ENCODE results near the gene CDH10. TPM values are rescaled to one million over a fixed set of nuclear protein-coding genes. Genes with fewer than 3 reads are reported as not detected.

CDH10 gene
- total and polyA plus RNA-seq, 2 donors from 2014 or later: 0.13 to 0.17 TPM

- no peaks in the 10 kb centered on the region for H3K9me3 ChIP-seq (ENCODE audit: control insufficient read depth in 2 of 3, insufficient read depth in 1 of 3, low read length in 3 of 3)
- TF ChIP-seq CTCF (IDR thresholded peaks at IDR 0.05; ENCODE audit: borderline replicate concordance, extremely low read depth, insufficient read depth): no peak
- H3K27me3 ChIP-seq (ENCODE audit: control insufficient read depth, insufficient read depth, low read length): no peaks in the 10 kb centered on the region
- no peak overlapping the region for H3K9ac ChIP-seq (ENCODE audit: low read length in 3 of 3)
- no peaks in the 10 kb centered on the region for H3K36me3 ChIP-seq (ENCODE audit: control insufficient read depth in 2 of 3, insufficient read depth in 3 of 3, low read length in 3 of 3)
- intact Hi-C loops (cut with DNase I): no loop called here
- FAIRE-seq (no peak), DNase-seq (no peak)
- H3K4me1 ChIP-seq (ENCODE audit: control insufficient read depth in 2 of 3, insufficient read depth in 2 of 3, low read depth in 1 of 3, low read length in 3 of 3): no peaks in the 10 kb centered on the region
- H3K27ac ChIP-seq (ENCODE audit: low read depth in 2 of 2, low read length in 2 of 2): no peak overlapping the region
- H3K4me3 ChIP-seq (ENCODE audit: low read length in 3 of 3): no peak overlapping the region
These were observed 53.4 kb downstream of the CDH10 start for GRCh38 chr5:24591426-24591825.

- intact Hi-C loops (cut with DNase I): no loop called here
- H3K9me3 ChIP-seq (ENCODE audit: control insufficient read depth in 2 of 3, insufficient read depth in 1 of 3, low read length in 3 of 3): no peaks in the 10 kb centered on the region
- DNase-seq (no peak), FAIRE-seq (no peak)
- no peak for TF ChIP-seq CTCF (IDR thresholded peaks at IDR 0.05; ENCODE audit: borderline replicate concordance, extremely low read depth, insufficient read depth)
- H3K9ac ChIP-seq (ENCODE audit: low read length in 3 of 3): no peak overlapping the region
- H3K4me3 ChIP-seq (ENCODE audit: low read length in 3 of 3): no peak overlapping the region
- H3K27me3 ChIP-seq (ENCODE audit: control insufficient read depth, insufficient read depth, low read length): no peaks in the 10 kb centered on the region
- no peak overlapping the region for H3K27ac ChIP-seq (ENCODE audit: low read depth in 2 of 2, low read length in 2 of 2)
- no peaks in the 10 kb centered on the region for H3K4me1 ChIP-seq (ENCODE audit: control insufficient read depth in 2 of 3, insufficient read depth in 2 of 3, low read depth in 1 of 3, low read length in 3 of 3)
- H3K36me3 ChIP-seq (ENCODE audit: control insufficient read depth in 2 of 3, insufficient read depth in 3 of 3, low read length in 3 of 3): no peaks in the 10 kb centered on the region
These were observed 55.2 kb downstream of the CDH10 start for GRCh38 chr5:24589566-24589965.

- Histone ChIP-seq H3K36me3 (ENCODE audit: control insufficient read depth in 2 of 3, insufficient read depth in 3 of 3, low read length in 3 of 3) (no peaks in the 10 kb centered on the region), H3K27ac (ENCODE audit: low read depth in 2 of 2, low read length in 2 of 2) (no peak overlapping the region), H3K4me1 (ENCODE audit: control insufficient read depth in 2 of 3, insufficient read depth in 2 of 3, low read depth in 1 of 3, low read length in 3 of 3) (no peaks in the 10 kb centered on the region), H3K9ac (ENCODE audit: low read length in 3 of 3) (no peak overlapping the region), H3K4me3 (ENCODE audit: low read length in 3 of 3) (no peak overlapping the region), H3K9me3 (ENCODE audit: control insufficient read depth in 2 of 3, insufficient read depth in 1 of 3, low read length in 3 of 3) (no peaks in the 10 kb centered on the region), H3K27me3 (ENCODE audit: control insufficient read depth, insufficient read depth, low read length) (no peaks in the 10 kb centered on the region)
- DNase-seq (no peak), FAIRE-seq (no peak)
- no peak for TF ChIP-seq CTCF (IDR thresholded peaks at IDR 0.05; ENCODE audit: borderline replicate concordance, extremely low read depth, insufficient read depth)
- intact Hi-C loops (cut with DNase I): no loop called here
These were observed 59.0 kb downstream of the CDH10 start for GRCh38 chr5:24585751-24586150.

GRCh38 chr5:24571302-24571701 lies 73.5 kb downstream of the CDH10 start:
- H3K4me1 ChIP-seq (ENCODE audit: control insufficient read depth in 2 of 3, insufficient read depth in 2 of 3, low read depth in 1 of 3, low read length in 3 of 3): no peaks in the 10 kb centered on the region
- no peak overlapping the region for H3K9ac ChIP-seq (ENCODE audit: low read length in 3 of 3)
- no peak for FAIRE-seq
- no peaks in the 10 kb centered on the region for H3K27me3 ChIP-seq (ENCODE audit: control insufficient read depth, insufficient read depth, low read length)
- intact Hi-C loops (cut with DNase I): no loop called here
- no peaks in the 10 kb centered on the region for H3K9me3 ChIP-seq (ENCODE audit: control insufficient read depth in 2 of 3, insufficient read depth in 1 of 3, low read length in 3 of 3)
- no peak overlapping the region for H3K4me3 ChIP-seq (ENCODE audit: low read length in 3 of 3)
- TF ChIP-seq CTCF (IDR thresholded peaks at IDR 0.05; ENCODE audit: borderline replicate concordance, extremely low read depth, insufficient read depth): no peak
- peak in 2 of 5 donors; percentile 7 to 16 for DNase-seq
- no peak overlapping the region for H3K27ac ChIP-seq (ENCODE audit: low read depth in 2 of 2, low read length in 2 of 2)
- H3K36me3 ChIP-seq (ENCODE audit: control insufficient read depth in 2 of 3, insufficient read depth in 3 of 3, low read length in 3 of 3): no peaks in the 10 kb centered on the region

Measured in kidney (tissue), 14 donors.